Inflammatory macrophage treated with lipopolysaccharide for 1 hour (primary cell): ENCODE measurements around the gene COL13A1.

Experiments used
- DNase-seq, 2 donors: peaks; one replicate each; pipeline ENCODE4 v3.0.0-alpha.2; 2020 to 2022

The COL13A1 gene

DNA sequence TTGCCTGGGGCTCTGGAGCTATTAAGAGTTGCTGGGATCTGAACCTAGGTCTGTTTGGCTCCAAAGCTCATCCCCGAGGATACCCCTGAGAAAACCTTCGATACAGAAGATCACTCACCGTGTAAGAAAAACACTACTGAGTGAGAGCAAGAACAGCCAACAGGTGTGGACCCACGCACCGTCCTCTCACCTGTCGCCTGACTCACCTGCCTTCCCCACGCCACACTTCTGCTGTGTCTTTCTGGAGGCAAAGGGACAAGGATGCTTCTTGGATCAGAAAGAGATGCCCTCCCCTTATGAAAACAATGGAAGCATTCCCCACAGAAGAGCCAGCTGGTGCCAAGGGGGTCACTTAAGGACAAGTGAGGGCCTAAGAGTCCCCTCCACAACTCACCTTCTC, 46.7 kb downstream of the COL13A1 start:
- DNase-seq, result no peak

DNA sequence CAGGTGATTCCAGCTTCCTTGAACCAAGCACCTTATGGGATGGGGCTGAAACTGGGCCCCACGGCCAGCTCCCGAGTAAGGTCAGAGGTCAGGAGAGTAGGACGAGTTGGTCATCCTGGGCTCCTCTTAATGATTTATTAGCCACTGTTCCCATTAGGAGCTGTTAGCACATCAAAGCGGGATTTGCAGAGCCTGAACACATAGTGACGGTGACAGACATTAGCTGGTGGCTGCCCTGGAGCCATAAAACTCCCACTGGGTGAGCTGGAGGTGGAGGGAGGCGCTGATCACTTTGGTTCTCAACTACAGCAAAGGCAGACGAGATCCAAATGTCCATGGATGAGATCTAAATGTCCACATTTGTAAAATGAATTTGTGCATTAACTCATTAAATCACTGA, 48.1 kb downstream of the COL13A1 start:
- no peak for DNase-seq

DNA sequence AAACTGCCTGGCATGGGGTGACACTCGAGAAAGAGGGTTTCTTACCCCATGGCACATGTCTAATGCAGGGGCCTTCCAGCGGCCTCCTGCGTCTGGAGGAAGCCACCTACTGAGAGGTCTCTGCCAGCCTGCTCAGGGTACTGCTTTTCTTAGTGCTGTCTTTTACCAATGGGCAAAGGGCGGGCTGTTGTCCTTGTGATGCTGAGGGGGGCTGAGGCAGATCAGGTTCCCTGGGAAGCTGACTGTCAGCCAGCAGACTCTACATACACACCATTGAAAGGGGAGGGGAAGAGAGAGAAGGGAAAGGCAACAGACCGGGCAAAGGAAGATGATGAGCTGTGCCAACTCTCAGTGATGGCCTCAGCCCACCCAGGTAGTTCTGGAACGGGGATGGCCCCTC, 48.7 kb downstream of the COL13A1 start:
- DNase-seq, result no peak

DNA sequence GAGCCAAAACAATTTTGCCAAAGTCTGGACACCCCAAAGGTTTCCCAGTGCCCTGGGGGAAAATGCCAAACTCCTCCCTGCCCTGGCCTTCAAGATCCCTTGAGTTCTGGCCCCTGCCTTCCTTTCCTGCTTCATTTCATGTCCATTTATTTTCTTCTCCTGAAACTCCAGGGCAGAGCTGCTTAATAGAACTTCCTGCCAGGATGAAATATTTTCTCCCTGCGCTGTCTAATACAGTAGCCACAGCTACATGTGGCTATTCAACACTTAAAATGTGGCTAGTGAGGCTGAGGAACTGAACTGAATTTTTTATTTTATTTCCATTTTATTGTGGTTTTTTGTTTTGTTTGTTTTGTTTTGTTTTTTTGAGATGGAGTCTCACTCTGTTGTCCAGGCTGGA, 49.6 kb downstream of the COL13A1 start:
- DNase-seq, result no peak

DNA sequence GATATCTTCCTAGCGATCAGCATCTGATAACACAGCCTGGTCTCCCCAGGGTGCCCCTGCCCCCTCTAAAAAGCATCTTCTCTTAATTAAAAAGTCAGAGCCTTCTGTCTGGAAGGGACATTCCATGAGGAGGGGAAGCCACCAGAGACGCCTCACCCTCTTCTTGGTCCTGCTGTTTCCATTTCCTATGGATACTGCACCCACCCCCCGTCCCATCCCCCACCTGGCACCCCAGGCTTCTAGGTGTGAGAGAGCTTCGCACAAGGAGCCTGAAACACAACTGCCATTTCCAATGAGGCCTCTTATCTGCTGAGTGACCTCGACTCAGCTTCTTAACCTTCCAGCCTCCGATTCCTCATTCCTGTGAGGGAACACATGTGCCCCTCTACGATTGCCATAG, 51.4 kb downstream of the COL13A1 start:
- DNase-seq, result no peak

DNA sequence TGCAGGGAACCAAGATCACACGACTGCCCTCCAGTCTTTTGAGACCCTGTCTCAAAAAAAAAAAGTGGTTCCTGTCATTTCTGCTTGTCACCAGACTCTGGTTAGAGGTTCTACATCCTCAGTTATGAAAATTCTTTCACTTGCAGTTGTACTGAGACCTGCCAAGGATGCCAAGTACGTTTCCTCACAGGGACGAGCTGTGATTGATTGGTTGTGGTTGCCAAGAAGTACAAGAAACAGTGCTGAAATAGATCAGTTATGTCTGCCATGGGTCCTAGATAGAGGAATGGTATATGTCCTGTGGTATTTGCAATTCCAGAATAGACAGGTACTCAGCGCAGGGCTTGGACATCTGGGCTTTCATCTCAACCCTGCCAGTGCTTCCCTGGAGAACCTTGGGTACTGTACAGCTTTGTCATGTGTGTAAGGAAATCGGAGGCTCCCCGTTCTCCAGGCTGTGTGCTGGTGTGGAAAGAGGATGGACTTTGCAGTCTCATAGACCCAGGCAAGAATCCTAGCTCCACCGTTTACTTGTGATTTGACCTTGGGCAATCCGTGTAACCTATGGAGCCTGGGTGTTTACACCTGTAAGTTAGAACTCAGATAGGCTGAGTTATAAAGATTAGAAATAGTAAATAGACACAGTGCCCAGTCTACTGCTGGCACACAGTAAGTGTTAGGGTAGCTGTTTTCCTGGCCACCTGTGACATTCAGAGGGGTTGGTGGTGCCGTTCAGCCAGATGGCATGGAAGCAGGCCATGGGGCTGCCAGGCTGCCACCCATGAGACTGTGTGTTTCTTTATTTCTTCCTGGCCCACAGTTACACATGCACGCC, 53.0 kb downstream of the COL13A1 start:
- no peak for DNase-seq

DNA sequence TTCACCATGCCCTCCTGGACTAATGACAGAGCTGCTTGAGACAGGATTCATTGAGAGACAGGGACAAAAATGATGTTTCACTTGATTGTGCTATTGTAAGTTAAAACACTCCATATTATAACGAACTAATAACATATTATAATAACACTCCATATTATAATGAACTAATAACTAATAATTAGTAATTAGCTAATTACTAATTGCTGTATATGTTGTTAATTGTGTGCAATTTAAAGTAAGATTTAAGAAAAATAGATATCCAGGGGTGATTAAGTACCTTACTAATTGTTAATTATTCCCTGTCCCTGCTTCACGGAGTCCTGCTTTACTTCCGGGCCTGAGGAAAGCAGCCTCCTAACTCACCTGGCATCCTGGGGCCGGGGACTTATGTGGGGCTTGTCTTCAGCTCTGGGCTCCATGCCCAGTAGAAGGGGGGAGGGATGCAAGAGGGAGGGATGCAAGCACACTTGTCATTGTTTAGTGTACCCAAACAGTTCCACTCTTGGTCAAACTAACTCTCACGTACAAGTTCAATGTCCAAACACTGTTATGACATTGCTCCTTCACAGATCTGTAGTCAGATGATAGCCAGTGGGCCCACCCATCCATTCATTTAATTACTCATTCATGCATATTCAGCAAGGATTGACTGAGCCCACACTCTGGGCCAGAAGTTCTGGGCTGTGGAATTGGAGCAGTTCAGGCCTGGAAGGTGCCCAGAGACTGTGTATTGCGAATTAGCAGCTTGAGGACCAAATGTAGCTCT, 53.8 kb downstream of the COL13A1 start:
- DNase-seq, result no peak

DNA sequence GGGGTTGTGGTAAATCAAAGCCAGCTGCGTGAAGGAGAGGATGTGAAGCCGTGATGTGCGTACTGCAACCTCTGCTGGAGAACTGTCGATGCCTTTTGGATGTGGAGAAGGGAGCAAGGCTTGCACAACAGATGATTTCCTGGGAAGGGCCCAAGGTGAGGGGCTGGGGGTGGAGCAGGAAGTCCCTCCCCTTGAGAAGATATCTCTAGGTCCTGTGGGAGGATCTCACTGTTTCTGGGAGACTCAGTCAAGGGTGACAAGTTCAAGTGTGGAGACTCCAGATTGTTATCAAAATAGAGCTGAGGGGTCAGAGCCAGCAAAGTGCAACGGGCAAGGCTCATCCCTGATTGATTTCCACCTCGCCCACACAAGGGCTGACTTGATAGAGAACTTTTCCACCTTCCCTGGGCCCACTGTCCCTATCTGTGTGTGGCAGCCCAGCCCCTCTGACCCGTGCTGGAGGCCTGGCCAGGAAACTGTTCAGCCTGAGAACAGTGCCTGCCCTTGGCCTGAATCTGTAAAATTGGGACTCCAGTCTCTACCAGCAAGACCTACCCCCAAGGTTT, 55.0 kb downstream of the COL13A1 start:
- DNase-seq, result no peak

DNA sequence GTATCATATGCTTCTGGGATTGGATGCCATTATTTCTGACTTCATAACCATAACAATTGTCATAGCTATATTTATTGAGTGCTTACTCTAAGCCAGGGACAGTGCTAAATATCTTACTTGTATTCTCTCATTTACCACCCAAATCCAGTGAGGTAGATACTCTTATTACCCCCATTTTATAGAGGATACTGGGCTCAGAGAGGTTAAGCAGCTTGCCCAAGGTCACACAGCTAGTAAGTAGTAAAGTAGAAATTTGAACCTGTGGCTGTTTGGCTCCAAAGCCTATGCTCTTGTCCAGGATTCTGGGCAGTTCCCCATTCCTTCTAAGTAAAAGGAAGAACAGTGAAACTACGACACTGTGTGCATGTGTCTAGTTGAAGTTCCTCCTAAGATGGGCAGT, 56.5 kb downstream of the COL13A1 start:
- peak; percentile 3 to 19 for DNase-seq

DNA sequence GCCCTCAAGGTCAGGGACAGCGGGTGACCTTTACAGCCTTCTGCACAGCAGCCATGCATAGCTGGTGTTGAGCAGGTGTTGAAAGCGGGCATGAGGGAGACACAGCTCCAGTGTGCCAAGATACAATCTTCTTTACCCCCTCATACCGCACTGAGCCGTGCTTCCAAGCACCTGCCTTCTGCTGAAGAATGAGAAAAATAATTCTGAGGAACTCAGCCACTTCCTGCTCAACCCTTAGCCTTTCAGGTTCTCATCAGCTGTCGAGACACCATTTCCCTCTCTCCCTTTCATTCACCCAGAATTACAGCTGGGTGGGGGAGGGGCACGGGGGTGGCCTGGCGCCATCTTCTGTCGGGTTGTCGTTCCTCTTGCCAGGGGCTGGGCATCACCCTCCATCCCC, 58.6 kb downstream of the COL13A1 start:
- DNase-seq, result no peak

DNA sequence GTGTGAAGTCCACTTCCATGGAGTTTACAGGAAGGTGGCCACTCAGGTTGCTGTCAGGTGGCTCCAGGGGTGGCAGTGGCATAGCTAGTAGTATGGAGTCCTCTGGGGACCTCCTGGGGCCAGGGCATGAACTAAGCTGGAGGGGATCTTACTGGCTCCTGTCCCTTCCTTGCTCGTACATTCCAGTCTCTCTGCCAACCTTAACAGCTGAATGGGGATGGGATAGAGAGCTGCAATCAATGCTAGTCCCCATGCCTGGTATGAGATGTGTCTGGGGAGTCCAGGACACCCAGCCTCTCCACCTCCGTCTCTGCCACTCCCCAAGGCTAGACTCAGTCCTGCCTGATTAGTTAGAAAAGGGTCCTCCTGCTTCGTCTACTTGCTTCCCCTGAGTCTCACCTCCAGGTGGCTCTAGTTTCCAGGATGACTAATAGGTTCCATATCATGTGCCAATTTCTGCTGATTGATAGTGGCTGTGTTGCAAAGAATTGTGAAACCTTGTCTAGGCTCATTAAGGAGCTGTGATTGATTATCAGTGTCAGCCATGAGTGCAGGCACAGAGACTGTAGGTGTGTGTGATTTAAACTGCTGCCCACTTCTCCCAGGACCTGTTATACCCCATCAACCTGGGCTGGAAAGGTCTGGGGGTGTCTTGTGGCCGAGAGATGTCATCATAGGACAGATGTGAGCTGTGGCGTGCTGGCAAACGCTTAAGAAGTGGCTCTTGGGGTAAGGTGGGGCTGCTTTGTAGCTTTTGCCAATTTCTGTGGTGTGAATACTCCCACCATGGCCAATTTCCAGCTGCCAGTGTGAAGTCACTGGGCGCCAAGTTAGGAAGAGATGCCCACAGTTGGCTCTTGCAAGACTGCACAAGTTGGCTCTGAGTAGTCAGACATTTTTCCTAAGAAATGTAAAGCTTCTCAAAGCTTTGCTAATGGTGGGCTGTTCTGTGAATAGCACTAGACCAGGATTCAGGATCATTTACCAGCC, 59.8 kb downstream of the COL13A1 start:
- no peak for DNase-seq

DNA sequence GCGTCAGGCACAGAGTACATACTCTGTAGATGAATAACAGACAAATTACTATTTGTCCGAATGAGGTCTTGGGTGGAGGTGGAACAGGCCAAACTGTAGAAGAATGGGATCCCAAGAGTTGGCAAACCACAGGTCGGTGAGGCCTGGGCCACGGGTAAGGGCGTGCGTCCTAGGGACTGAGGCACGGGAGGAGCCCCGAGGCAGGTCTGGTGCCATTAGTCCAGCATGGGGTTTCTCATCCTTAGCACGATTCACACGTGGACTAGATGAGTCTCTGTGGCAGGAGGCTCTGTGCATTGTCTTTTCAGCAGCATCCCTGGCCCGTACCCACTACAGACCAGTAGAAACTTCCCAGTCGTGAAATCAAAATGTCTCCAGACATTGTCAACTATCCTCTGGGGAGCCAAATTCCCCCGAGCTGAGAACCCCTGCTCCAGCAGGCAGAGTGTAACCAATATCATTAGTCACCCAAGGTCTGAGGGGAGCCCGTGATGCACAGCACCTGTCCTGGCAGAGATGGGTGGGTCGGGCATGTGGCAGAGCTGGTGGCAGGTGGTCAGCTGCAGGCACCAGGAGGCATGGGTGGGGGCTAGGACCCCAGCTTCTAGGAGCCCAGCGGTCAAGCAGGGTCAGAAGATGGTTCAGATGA, 61.3 kb downstream of the COL13A1 start:
- DNase-seq, result no peak

DNA sequence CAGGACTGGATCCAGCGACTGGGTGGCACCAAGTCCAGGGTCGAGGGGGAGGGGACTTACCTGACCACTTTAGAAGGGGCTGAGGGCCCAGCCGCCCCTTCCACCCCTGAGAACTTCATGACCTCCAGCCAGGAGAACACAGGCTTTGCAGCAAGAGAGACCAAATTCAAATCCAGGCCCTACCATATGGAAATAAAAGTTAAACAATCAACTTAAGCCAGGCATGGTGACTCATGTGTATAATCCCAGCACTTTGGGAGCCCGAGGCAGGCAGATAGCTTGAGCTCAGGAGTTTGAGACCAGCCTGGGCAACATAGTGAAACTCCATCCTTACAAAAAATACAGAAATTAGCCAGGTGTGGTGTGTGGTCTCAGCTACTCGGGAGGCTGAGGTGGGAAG, 61.9 kb downstream of the COL13A1 start:
- no peak for DNase-seq

DNA sequence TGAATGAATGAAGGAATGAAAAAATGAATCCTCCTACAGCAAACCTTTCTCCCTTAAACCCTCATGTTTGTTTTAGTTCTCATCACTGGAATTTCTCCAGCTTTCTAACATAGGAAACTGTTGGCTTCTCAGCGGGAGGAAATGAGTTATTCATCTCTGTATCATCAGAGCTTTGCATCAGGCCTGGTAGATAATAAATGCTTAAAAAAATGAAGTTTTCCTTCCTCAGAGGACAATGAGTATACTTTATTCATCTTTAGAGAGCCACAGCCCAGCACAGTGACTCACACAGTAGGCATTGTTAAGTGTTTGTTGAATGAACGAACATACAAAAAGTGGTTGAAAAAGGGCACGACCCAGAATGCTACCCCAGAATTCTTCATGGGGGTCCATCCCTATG, 62.6 kb downstream of the COL13A1 start:
- no peak for DNase-seq

DNA sequence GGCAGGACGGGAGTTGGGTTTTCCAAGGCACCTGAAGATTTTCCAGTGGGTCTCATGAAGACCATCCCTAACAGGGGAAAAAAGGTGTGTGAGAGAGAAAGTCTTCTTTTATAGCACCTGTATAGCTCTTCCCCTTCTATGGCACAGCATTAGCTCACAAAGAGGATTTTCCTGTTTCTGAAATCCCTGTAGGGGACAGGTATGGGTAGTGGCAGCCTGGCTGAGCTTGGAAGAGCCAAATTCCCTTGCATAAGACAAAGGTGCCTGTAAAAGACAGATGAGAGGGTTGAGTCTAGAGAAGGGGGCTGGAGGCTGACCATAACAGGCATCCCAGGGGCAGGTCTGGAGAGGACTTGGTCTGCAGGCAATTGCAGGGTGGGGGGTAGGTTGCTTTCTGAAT, 63.7 kb downstream of the COL13A1 start:
- DNase-seq, result no peak

DNA sequence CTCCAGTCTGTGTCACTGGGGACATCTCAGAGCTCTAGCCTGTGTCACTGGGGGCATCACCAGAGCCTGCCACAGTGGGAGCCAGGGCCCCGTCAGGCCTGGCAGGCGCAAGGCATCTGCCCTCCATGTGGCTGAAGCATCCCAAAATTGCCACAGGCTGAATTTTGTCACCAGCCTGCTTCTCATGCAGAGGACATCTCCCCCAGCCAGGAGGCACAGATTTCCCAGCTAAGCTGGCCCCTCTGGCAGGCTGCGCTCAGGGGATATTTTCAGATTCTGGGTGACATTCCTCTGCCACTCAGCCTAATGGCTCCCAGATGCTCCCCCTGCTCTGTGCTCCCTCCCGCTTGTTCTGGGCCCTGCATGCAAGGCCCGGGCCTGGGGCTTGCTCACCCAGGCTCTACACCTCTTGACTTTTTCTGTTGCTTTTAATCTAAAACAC, 64.6 kb downstream of the COL13A1 start:
- no peak for DNase-seq

DNA sequence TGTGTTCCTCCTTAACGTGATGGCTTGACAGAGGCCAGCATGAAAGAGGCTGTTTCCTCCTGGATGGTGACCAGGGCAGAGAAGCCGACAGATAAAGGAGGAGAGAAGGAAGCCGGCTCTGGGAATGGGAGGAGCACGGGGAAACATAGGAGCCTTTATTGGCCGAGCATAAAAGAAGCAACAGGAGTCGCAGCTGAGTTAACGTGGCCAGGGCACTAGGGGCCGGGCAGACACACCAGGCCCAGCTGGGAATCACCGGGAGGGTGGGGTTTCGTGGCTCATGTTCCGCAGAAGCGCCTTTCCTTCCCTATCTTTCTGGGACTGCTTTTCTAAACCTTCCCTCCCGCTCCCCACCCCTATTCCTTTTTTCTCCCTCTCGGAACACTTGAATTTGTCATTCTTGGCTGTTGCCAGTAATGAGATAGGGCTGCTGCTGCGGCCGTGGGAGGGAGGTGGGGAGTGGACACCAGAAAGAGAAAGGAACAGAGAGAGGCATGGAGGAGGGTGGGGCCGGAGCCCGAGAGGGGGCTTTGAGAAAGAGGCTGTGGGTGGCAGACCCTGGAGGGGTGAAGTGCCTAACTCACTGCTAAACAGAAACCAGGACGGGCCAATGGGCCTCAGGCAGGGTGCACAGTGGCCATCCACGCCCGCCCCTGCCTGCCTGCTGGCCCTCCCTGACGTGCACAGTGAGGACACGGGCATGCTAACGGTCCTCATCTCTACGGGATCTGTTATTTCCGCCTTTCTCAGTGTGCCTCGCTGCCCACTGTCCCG, 65.2 kb downstream of the COL13A1 start:
- DNase-seq, result no peak

DNA sequence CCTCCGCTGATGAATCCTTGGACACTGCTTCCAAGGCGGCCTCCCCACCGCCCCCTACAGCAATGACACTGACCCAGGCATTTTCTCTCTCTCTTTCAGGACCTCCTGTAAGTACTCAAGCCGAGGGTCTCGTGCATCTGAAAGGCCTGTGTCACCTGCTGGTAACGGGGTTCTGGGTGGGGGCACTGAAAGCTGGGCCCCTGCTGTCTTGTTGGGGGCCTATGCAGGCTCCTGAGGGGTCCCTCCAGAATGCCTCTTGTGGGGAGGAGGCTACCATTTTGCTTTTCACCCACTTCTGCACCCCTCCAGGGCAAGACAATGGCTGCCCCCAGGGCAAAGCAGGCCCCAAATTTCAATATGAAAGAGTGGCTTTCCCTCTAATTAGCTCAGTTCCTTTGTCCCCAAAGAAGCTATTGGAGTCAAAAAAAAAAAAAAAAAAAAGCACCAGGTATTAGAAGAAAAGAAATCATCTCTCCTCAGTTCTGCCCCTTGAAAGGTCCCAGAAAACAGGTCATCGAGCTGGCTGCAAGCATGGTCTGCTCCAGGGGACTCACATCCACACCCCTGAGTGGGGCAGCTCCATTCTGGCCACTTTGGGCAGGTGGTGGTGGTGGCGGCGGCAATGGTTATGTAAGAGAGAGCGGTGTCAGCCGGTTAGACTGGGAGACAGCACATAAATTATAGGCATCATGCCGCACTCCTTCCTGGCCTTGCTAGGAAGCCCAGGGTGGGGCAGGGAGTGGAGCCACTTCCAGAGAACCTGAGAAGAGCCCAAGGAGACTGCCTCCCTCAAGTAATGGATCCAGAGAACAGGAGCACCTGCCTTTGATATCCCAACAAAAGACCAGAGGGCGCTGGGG, 66.2 kb downstream of the COL13A1 start:
- DNase-seq, result no peak

DNA sequence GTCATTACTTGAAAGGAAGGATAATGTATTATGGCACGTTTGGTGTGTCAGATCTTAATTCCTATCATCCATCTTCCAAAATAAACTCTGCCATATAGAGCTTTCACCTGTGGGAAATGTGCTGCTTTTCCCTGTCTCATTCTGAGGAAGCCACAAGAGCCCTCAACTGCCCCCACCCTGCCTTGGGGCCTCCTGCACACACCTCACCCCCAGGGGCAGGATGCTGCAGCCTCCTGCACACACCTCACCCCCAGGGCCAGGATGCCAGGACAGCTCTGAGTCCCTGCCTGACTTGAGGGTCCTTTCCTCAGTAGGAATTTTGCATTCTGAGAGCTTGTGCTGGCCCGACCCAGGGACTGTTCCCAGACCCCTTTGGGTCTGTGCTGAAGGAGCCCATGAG, 67.1 kb downstream of the COL13A1 start:
- DNase-seq, result no peak

DNA sequence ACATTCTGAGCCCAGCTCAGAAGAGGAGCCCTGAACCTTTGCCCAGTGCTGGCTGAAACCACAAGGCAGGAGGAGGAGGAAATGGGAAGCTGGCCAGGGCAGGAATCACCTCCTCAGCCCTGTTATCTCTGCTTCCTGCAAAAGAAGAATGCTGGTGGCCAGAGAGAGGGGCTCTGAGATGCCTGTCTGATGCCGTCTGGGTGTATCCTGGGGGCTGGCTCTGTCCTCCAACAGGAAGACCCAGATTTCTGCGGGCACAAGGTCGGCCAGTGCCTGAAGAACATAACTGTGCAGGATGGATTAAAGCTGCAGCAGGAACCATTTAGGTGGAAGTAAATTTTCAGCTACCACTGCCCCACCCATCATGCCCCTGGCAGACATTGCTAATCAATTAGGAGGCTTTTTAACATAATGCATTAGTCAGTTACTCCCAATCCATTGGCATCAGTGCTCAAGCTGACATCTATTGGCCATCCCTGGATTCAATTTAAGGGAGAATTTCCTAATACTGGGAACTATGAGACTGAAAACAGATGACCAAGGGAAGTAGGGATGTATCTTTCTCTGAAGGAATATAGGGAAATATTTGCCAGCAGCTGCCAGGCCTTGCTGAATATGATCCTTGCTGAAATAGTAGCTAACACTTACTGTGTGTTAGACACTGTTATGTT, 67.7 kb downstream of the COL13A1 start:
- DNase-seq, result no peak
